ENCODE measurements around the gene ANKRD13B. TPM values are rescaled to one million over a fixed set of nuclear protein-coding genes. Genes with fewer than 3 reads are reported as not detected.

Gene ANKRD13B
- total and polyA plus RNA-seq, 2 of the 13 experiments (the other 11 are each of a cell fraction or from before 2014, with no cell fraction given), result 1.7 to 1.8 TPM

DNA sequence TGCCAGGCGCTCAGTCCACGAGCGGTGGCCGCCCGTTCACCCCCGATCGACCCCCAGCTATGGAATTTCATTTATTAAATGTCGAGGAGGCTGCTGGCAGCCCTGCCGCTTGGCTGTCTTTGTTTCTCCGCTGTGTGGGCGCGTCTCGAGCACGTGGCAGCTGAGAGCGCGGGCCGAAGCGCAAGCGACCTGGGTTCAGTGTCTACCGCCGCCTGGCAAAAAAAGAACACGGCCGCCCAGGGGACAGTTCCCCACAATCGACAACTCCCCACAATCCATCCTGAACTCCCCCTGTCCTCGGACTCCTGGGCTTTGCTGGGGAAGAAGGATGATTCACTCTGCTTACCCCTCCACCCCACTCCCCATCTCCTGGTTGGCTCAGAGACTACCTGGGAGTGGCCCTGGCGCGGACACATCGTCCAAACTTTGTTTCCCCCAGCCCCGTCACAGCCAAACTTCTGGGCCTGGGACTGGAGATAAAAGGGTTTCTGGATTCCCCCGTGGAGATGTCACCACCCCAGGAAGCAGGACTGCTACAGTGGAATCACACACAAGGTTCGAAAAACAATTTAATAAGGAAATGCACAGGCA lies 1.7 kb upstream of the ANKRD13B start (continued):
- TF ChIP-seq GFI1 (CRISPR knock-in tag; IDR thresholded peaks at IDR 0.05; ENCODE audit: borderline replicate concordance) (no peak; the same call in 1 of the 2 replicates), SALL2 (CRISPR knock-in tag; IDR thresholded peaks at IDR 0.05) (no peak), ZNF383 (CRISPR knock-in tag; IDR thresholded peaks at IDR 0.05; ENCODE audit: borderline replicate concordance) (no peak), U2AF1 (optimal IDR thresholded peaks at IDR 0.05; ENCODE audit: low read depth, low read length) (peak; percentile 19), ZNF282 (IDR thresholded peaks at IDR 0.05; ENCODE audit: partially characterized antibody) (no peak), IKZF4 (CRISPR knock-in tag; IDR thresholded peaks at IDR 0.05; ENCODE audit: borderline replicate concordance, low read depth, not compliant biosample characterization) (no peak), ZNF839 (CRISPR knock-in tag; IDR thresholded peaks at IDR 0.05; ENCODE audit: borderline replicate concordance) (no peak), FOXK2 (IDR thresholded peaks at IDR 0.05) (no peak), MTA3 (CRISPR knock-in tag; IDR thresholded peaks at IDR 0.05) (no peak), NR2F2 (IDR thresholded peaks at IDR 0.05; ENCODE audit: borderline replicate concordance, low read depth) (no peak), ZNF549 (CRISPR knock-in tag; IDR thresholded peaks at IDR 0.05) (no peak; the same call in 1 of the 2 replicates), NR2C2 (CRISPR knock-in tag; IDR thresholded peaks at IDR 0.05; ENCODE audit: borderline replicate concordance) (0 out of 2 replicates have a peak, but pooled peaks have one; percentile 17), POLR2A (IDR thresholded peaks at IDR 0.05; ENCODE audit: insufficient read depth in 1 of 2, low read depth in 2 of 2, low read length in 2 of 2) (0 out of 4 replicates have a peak, but pooled peaks of 1 of the 2 experiments have one; percentile 9), SP2 (CRISPR knock-in tag; IDR thresholded peaks at IDR 0.05) (0 out of 2 replicates have a peak, but pooled peaks have one; percentile 10), HOXD1 (CRISPR knock-in tag; IDR thresholded peaks at IDR 0.05) (no peak), ZNF3 (CRISPR knock-in tag; IDR thresholded peaks at IDR 0.05) (no peak; the same call in 1 of the 2 replicates), RFX3 (CRISPR knock-in tag; IDR thresholded peaks at IDR 0.05) (no peak), TP53 (CRISPR knock-in tag; conservative IDR thresholded peaks at IDR 0.05) (no peak), ZNF547 (CRISPR knock-in tag; IDR thresholded peaks at IDR 0.05) (0 out of 2 replicates have a peak, but pooled peaks have one; percentile 17), DMAP1 (CRISPR knock-in tag; IDR thresholded peaks at IDR 0.05) (peak; percentile 77), HNRNPK (IDR thresholded peaks at IDR 0.05; ENCODE audit: low read depth, low read length, poor library complexity, severe bottlenecking) (peak; percentile 23)
- TF ChIP-seq, protein P1, sequence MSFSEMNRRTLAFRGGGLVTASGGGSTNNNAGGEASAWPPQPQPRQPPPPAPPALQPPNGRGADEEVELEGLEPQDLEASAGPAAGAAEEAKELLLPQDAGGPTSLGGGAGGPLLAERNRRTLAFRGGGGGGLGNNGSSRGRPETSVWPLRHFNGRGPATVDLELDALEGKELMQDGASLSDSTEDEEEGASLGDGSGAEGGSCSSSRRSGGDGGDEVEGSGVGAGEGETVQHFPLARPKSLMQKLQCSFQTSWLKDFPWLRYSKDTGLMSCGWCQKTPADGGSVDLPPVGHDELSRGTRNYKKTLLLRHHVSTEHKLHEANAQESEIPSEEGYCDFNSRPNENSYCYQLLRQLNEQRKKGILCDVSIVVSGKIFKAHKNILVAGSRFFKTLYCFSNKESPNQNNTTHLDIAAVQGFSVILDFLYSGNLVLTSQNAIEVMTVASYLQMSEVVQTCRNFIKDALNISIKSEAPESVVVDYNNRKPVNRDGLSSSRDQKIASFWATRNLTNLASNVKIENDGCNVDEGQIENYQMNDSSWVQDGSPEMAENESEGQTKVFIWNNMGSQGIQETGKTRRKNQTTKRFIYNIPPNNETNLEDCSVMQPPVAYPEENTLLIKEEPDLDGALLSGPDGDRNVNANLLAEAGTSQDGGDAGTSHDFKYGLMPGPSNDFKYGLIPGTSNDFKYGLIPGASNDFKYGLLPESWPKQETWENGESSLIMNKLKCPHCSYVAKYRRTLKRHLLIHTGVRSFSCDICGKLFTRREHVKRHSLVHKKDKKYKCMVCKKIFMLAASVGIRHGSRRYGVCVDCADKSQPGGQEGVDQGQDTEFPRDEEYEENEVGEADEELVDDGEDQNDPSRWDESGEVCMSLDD (CRISPR knock-in tag; IDR thresholded peaks at IDR 0.05; ENCODE audit: borderline replicate concordance), result 0 out of 2 replicates have a peak, but pooled peaks have one; percentile 50
- TF ChIP-seq, protein P2, sequence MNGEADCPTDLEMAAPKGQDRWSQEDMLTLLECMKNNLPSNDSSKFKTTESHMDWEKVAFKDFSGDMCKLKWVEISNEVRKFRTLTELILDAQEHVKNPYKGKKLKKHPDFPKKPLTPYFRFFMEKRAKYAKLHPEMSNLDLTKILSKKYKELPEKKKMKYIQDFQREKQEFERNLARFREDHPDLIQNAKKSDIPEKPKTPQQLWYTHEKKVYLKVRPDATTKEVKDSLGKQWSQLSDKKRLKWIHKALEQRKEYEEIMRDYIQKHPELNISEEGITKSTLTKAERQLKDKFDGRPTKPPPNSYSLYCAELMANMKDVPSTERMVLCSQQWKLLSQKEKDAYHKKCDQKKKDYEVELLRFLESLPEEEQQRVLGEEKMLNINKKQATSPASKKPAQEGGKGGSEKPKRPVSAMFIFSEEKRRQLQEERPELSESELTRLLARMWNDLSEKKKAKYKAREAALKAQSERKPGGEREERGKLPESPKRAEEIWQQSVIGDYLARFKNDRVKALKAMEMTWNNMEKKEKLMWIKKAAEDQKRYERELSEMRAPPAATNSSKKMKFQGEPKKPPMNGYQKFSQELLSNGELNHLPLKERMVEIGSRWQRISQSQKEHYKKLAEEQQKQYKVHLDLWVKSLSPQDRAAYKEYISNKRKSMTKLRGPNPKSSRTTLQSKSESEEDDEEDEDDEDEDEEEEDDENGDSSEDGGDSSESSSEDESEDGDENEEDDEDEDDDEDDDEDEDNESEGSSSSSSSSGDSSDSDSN (CRISPR knock-in tag; IDR thresholded peaks at IDR 0.05), result no peak
- TF ChIP-seq, protein P3, sequence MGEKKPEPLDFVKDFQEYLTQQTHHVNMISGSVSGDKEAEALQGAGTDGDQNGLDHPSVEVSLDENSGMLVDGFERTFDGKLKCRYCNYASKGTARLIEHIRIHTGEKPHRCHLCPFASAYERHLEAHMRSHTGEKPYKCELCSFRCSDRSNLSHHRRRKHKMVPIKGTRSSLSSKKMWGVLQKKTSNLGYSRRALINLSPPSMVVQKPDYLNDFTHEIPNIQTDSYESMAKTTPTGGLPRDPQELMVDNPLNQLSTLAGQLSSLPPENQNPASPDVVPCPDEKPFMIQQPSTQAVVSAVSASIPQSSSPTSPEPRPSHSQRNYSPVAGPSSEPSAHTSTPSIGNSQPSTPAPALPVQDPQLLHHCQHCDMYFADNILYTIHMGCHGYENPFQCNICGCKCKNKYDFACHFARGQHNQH (CRISPR knock-in tag; IDR thresholded peaks at IDR 0.05), result peak; percentile 36; the same call in 1 of the 2 replicates
- TF ChIP-seq, protein P4, sequence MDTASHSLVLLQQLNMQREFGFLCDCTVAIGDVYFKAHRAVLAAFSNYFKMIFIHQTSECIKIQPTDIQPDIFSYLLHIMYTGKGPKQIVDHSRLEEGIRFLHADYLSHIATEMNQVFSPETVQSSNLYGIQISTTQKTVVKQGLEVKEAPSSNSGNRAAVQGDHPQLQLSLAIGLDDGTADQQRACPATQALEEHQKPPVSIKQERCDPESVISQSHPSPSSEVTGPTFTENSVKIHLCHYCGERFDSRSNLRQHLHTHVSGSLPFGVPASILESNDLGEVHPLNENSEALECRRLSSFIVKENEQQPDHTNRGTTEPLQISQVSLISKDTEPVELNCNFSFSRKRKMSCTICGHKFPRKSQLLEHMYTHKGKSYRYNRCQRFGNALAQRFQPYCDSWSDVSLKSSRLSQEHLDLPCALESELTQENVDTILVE (CRISPR knock-in tag; IDR thresholded peaks at IDR 0.05), result no peak; the same call in 1 of the 2 replicates

Data from HepG2 (cell line).